Muscle layer of duodenum (tissue), 2 donors: Measurements from ENCODE around the gene GRID1.

ENCODE experiments used
- H3K27ac ChIP-seq: one replicate; pipeline ENCODE4 v1.7.0; 2013; ENCODE audit warnings: mild to moderate bottlenecking, low read length
- H3K27me3 ChIP-seq: one replicate; pipeline ENCODE4 v1.7.0; 2013; ENCODE audit warnings: low read depth, mild to moderate bottlenecking, control low read depth, low read length
- H3K36me3 ChIP-seq, 2 donors: one replicate each; pipeline ENCODE4 v1.7.0; 2013; ENCODE audit warnings: low read length in 2 of 2, control low read depth in 1 of 2, mild to moderate bottlenecking in 1 of 2; ENCODE audit not compliant: insufficient read depth in 2 of 2, control insufficient read depth in 1 of 2
- H3K4me1 ChIP-seq, 2 donors: one replicate each; pipeline ENCODE4 v1.7.0; 2013; ENCODE audit warnings: low read length in 2 of 2, mild to moderate bottlenecking in 2 of 2, control low read depth in 1 of 2, moderate library complexity in 1 of 2; ENCODE audit not compliant: insufficient read depth in 2 of 2, control insufficient read depth in 1 of 2
- H3K4me3 ChIP-seq, 2 donors: one replicate each; pipeline ENCODE4 v1.7.0; 2013; ENCODE audit warnings: low read length in 2 of 2, low read depth in 1 of 2, mild to moderate bottlenecking in 1 of 2
- H3K9me3 ChIP-seq, 2 donors: one replicate each; pipeline ENCODE4 v1.7.0; 2013; ENCODE audit warnings: low read length in 2 of 2, control low read depth in 1 of 2, mild to moderate bottlenecking in 1 of 2; ENCODE audit not compliant: control insufficient read depth in 1 of 2
- donor health status: healthy.

Gene GRID1

GRCh38 chr10:85596389-85596788, 770.2 kb downstream of the GRID1 start:
- Histone ChIP-seq H3K4me3 (no peak overlapping the region), H3K9me3 (no peaks in the 10 kb centered on the region), H3K27me3 (no peaks in the 10 kb centered on the region), H3K36me3 (no peaks in the 10 kb centered on the region), H3K4me1 (no peaks in the 10 kb centered on the region), H3K27ac (no peak overlapping the region)

DNA sequence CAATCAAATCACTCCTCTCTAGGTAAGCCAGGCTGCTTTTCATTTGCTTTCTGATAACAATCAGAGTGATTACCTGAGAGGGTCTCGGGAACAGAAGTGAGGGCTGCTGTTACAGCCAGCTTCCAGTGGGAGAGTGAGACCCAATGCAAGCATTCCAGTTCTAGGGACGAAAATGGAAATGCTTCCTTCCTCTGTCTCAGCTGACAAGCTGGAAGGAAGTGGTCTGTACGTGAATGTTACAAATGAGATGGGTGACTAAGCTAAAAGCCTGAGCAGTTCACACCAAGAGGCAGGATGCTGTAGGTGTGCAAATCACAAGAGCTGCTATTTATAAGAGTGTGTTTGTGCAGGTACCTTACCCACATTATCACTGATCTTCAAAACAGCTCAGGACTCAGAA, 772.4 kb downstream of the GRID1 start:
- no peaks in the 10 kb centered on the region for H3K4me1 ChIP-seq
- no peak overlapping the region for H3K4me3 ChIP-seq
- H3K27ac ChIP-seq = no peak overlapping the region

DNA sequence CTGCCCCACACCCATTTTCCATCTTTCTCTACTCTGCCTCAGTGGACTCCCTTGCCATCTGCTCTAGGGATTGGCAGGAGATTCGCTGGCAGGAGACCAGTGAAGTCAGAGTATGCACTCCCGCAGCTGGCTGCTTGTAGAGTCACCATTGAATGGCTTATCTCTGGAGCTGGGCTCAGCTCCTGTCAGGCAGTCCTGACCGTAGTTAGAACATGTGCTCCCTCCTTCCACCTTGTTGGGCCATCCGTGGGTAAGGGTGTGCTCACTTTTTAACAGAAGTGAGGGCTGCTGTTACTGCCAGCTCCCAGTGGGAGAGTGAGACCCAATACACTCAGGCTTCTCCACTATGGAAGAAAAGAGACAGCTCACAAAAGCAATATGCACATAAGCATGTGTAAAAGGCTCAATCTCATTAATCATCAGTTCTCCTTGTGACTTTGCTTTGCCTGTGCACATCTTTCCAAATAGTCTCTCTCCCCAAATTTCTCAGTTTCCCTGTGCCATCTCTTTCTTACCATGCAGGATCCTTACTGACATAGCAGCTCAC, 773.3 kb downstream of the GRID1 start:
- H3K27ac ChIP-seq = no peak overlapping the region
- no peaks in the 10 kb centered on the region for H3K27me3 ChIP-seq
- no peaks in the 10 kb centered on the region for H3K9me3 ChIP-seq
- no peaks in the 10 kb centered on the region for H3K4me1 ChIP-seq
- no peaks in the 10 kb centered on the region for H3K36me3 ChIP-seq
- no peak overlapping the region for H3K4me3 ChIP-seq

More for the DNA sequence above, 772.4 kb downstream of the GRID1 start:
- H3K9me3 ChIP-seq = no peaks in the 10 kb centered on the region
- H3K36me3 ChIP-seq = no peaks in the 10 kb centered on the region
- H3K27me3 ChIP-seq = no peaks in the 10 kb centered on the region

- Histone ChIP-seq H3K9me3 (peaks cover 0 to 9% of the 10 kb centered on the region in 2 donors), H3K27ac (no peak overlapping the region), H3K4me1 (no peaks in the 10 kb centered on the region), H3K4me3 (no peak overlapping the region), H3K27me3 (no peaks in the 10 kb centered on the region), H3K36me3 (no peaks in the 10 kb centered on the region)
Measured at GRCh38 chr10:85581371-85581770, 785.2 kb downstream of the GRID1 start.

- peaks cover 0 to 9% of the 10 kb centered on the region in 2 donors for H3K9me3 ChIP-seq
- H3K27me3 ChIP-seq = no peaks in the 10 kb centered on the region
- no peak overlapping the region for H3K27ac ChIP-seq
- no peaks in the 10 kb centered on the region for H3K36me3 ChIP-seq
- no peak overlapping the region for H3K4me3 ChIP-seq
- H3K4me1 ChIP-seq = no peaks in the 10 kb centered on the region
Measured at GRCh38 chr10:85580585-85580984, 786.0 kb downstream of the GRID1 start.

GRCh38 chr10:85578860-85579259, 787.7 kb downstream of the GRID1 start:
- peaks cover 0 to 9% of the 10 kb centered on the region in 2 donors for H3K9me3 ChIP-seq

DNA sequence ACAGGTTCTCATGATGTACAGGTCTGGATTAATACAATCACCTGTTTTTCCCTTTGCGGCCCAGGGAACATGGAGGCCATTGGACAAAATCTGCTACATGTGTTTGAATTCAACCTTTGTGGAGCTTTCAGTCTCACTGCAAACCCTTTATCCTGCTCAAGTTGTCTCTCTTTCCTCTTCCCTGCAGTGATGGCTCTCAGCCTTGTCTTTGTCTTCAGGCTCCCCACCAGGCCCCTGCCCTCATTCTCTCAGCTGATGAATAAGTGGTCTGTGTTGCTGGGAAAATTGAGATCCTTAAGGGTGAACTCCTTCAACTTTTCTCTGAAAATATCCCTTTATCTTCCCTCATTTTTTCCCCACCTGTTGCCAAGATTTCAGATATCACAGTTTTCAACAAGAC, 791.2 kb downstream of the GRID1 start:
- Histone ChIP-seq H3K4me1 (no peaks in the 10 kb centered on the region), H3K4me3 (no peak overlapping the region), H3K27ac (no peak overlapping the region), H3K36me3 (no peaks in the 10 kb centered on the region), H3K9me3 (no peaks in the 10 kb centered on the region), H3K27me3 (no peaks in the 10 kb centered on the region)

More at GRCh38 chr10:85578860-85579259, 787.7 kb downstream of the GRID1 start:
- no peaks in the 10 kb centered on the region for H3K27me3 ChIP-seq
- no peak overlapping the region for H3K4me3 ChIP-seq
- H3K27ac ChIP-seq = no peak overlapping the region
- H3K36me3 ChIP-seq = no peaks in the 10 kb centered on the region
- H3K4me1 ChIP-seq = no peaks in the 10 kb centered on the region

DNA sequence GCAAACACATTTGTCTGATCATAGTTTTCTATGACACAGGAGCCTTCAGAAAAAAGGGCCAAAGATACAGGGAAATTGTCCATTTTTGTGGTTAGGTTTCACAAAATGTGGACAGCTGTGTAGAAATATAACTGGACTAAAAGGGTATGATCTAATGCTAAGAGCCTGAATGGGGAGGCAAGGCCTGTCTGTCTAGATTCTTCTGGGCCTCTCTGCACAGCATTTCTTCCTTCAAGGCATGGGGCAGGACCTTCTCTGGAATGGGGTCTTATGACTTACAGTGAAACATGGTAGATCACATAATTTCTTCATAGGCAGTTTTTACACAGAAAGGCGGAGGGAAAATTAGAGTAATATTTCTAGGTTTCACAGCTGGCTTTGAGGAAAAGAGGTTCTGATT, 795.7 kb downstream of the GRID1 start:
- Histone ChIP-seq H3K36me3 (no peaks in the 10 kb centered on the region), H3K27me3 (no peaks in the 10 kb centered on the region), H3K4me1 (no peaks in the 10 kb centered on the region), H3K27ac (no peak overlapping the region), H3K9me3 (no peaks in the 10 kb centered on the region), H3K4me3 (no peak overlapping the region)

- Histone ChIP-seq H3K27me3 (no peaks in the 10 kb centered on the region), H3K36me3 (no peaks in the 10 kb centered on the region), H3K4me3 (no peak overlapping the region), H3K4me1 (no peaks in the 10 kb centered on the region), H3K9me3 (no peaks in the 10 kb centered on the region), H3K27ac (no peak overlapping the region)
Measured at GRCh38 chr10:85565381-85565780, 801.2 kb downstream of the GRID1 start.

- H3K36me3 ChIP-seq = no peaks in the 10 kb centered on the region
- no peak overlapping the region for H3K27ac ChIP-seq
- H3K4me1 ChIP-seq = no peaks in the 10 kb centered on the region
Measured at GRCh38 chr10:85558533-85558932, 808.1 kb downstream of the GRID1 start.

GRCh38 chr10:85557706-85558105, 808.9 kb downstream of the GRID1 start:
- Histone ChIP-seq H3K27ac (no peak overlapping the region), H3K4me1 (no peaks in the 10 kb centered on the region), H3K27me3 (no peaks in the 10 kb centered on the region), H3K4me3 (no peak overlapping the region), H3K9me3 (no peaks in the 10 kb centered on the region), H3K36me3 (no peaks in the 10 kb centered on the region)

More at GRCh38 chr10:85558533-85558932, 808.1 kb downstream of the GRID1 start:
- H3K27me3 ChIP-seq = no peaks in the 10 kb centered on the region
- no peak overlapping the region for H3K4me3 ChIP-seq
- H3K9me3 ChIP-seq = no peaks in the 10 kb centered on the region

- no peaks in the 10 kb centered on the region for H3K4me1 ChIP-seq
- H3K27me3 ChIP-seq = no peaks in the 10 kb centered on the region
- no peaks in the 10 kb centered on the region for H3K36me3 ChIP-seq
- no peak overlapping the region for H3K27ac ChIP-seq
- no peaks in the 10 kb centered on the region for H3K9me3 ChIP-seq
- H3K4me3 ChIP-seq = no peak overlapping the region
Measured at GRCh38 chr10:85557077-85557476, 809.5 kb downstream of the GRID1 start.
